HG02870 (cell line): ENCODE results near the gene CCNI2.
A peak's percentile ranks its signal among the peaks of the same experiment; 100 is the strongest.

Source experiments
- ATAC-seq: cut with Tn5 transposase; IDR thresholded peaks from one replicate; pipeline ENCODE4 v1.9.1; 2021; ENCODE audit warnings: mild to moderate bottlenecking, moderate library complexity; ENCODE audit not compliant: unreplicated experiment

The CCNI2 gene

GRCh38 chr5:132749506-132749905 lies 2.3 kb downstream of the CCNI2 start:
- no peak for ATAC-seq

DNA sequence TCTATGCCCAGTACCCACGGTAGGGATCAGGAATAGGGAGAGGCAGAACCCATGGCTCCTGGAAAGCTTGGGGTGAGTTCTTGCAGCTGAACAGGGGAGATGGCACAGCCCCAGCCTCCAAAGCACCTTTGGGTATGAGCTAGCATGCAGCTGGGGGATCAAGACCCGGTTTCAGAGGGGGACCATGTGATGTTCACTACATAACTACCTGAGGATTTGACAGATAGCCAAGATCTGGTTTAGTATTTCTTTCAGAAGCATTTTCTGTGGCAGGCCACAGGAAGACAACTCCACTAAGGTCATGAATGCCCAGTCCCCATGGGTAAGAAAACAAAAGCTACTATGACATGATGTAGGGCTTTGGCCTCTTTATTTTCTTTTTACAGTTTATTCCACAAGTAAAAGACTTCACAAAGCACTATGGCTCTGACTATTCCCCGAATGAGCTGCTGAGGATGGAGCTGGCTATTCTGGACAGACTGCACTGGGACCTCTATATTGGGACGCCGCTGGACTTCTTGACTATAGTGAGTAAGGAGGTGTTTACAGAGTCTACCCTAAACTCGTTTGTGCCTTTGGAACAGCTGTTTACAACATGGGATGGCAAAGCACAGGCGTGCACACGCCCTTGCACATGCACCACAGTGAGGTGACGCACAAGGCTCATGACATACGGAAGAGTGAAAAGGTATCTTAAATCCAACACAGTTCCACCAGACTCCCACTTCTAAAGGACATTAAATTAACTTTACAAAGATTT lies 3.4 kb downstream of the CCNI2 start:
- peak; percentile 42 for ATAC-seq

DNA sequence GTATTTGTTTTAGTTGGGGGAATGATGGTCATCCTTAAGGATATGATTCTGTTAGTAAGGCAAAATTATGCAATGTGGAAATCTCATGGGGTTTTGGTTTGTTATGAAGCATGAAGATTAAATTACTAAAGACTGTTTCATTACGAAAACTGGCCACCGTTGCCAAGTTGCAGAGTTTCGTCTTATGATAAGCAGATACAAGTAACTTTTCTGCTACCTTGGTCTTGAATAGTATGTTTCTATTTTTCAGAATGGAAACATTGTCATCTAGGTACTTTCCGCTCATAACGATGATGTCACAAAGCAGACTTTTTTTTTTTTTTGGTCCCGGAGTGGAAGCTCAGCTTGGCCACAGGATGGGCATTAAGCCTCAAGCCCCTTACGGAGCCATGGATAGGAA lies 4.2 kb downstream of the CCNI2 start:
- peak; percentile 41 for ATAC-seq

- ATAC-seq, result no peak
These were observed 4.8 kb downstream of the CCNI2 start for GRCh38 chr5:132751971-132752580.

- no peak for ATAC-seq
These were observed 5.4 kb downstream of the CCNI2 start for GRCh38 chr5:132752581-132753125.

- no peak for ATAC-seq
These were observed 6.1 kb downstream of the CCNI2 start for GRCh38 chr5:132753135-132753987.

- no peak for ATAC-seq
These were observed 6.9 kb downstream of the CCNI2 start for GRCh38 chr5:132754111-132754510.

GRCh38 chr5:132754947-132755346 lies 7.7 kb downstream of the CCNI2 start:
- ATAC-seq, result no peak

DNA sequence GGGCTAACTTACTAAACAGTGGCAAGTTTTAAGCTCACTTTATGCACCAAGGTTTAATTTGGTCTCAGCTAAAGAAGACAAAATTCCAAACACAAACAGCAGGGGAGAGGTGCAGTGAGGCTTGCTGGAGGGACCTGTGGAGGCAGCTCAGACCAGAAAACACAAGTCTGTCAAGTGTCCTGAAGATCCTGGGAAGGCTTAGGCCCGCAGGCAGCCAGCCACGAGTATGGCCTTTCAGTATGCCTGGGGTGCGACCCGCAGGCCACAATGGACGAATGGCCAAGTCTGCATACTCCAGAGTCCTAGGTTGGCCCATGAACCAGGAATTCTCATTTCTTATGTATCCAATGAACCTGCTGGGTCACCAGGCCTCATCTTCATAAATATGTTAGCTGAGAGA lies 9.3 kb downstream of the CCNI2 start:
- no peak for ATAC-seq

DNA sequence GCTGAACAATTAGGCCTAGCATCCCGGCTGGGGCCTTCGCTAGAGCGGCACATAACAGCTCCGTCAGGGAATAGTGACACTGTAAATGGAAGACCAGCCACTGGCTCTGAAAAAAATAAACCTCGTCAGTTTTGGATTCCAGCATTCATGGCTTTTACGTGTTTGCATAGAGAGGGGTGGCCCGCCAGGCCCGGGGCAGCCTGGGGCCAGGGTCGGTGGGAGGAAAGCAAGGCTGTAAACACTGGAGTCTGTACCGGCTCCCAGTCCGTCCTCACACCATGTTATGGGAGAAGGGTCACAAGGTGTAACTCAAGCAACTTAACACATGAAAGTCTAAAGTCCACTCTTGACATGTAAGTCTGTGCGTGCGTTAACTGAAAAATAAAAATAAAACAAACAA lies 11.2 kb downstream of the CCNI2 start:
- no peak for ATAC-seq

GRCh38 chr5:132759114-132760048 lies 12.2 kb downstream of the CCNI2 start:
- ATAC-seq, result no peak

GRCh38 chr5:132760049-132760420 lies 12.8 kb downstream of the CCNI2 start:
- ATAC-seq, result no peak

DNA sequence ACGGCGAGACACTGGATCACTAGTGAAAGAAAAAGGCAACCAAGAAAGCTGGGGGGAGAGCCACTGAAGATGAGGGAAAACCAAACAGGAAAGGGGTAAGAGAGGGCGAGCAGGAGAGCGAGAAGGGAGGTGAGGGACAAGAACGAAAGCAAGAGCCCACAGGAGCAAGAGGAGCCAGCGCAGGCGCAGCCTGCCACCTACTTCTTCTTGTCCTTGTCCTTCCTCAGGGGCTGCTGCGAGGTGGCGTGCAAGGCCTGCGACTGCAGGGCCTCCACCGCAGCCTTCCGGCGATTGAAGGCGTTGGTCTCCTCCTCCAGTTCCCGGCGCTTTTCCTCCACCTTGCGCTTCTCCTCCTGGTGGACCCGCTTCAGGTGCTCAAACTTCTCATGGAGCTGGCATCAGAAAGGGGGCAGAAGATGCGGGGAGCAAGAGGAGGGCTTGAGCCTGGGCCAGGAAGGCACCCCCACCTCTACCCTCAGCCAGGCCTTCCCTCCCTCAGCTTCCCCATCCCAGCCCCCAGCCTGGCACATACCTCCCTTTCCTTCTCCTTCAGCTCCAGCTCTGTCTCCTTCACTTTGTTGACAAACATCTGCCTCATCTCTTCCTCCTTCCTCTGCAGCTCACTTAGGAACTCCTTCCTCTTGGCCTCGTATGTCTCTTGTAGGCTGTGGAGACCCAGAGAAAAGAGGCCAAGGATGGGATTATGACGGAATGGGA lies 13.5 kb downstream of the CCNI2 start:
- no peak for ATAC-seq

DNA sequence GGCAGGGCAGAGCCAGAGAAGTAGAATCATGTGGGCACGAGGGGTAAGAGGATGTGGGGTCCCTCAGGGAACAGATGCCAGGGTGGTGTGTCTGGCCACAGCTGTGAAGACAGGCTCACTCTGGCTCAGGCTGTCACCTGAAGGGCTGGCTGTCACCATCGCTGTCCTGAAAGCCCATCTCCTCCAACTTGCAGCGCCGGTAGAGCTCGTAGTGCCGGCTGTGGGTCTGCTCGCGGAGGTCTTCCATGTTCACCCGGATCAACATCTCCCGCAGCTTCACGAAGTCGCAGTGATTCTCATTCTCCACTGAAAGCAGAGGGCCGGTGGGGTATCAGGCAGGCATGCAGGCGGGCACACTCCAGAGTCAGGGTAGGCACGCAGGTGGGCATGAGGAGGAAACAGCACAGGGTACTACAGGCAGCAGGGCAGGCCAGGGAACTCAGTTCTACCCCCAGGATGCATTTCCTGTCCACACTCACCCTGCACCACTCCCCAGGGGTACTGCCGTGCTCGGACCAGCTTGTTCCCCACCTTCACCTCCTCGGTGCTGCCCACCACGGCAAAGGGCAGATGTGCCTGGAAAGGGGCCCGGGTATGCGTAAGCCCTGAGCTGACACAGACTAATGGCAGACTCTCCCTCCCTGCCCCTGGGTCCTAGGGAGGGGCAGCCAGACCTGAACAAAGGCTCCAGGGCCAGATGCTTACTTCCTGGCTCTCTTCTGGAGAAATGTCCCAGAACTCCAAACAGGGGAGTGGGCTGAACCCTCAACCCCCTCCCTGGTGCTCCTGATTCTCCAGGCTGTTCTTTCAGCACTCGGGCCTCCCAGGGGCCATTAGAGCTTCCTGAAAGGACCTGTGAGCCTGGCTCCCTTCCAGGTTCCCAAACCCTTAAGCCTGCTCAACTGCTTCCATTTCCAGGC lies 14.4 kb downstream of the CCNI2 start:
- ATAC-seq, result no peak

- ATAC-seq, result no peak
These were observed 15.2 kb downstream of the CCNI2 start for GRCh38 chr5:132762246-132763000.

DNA sequence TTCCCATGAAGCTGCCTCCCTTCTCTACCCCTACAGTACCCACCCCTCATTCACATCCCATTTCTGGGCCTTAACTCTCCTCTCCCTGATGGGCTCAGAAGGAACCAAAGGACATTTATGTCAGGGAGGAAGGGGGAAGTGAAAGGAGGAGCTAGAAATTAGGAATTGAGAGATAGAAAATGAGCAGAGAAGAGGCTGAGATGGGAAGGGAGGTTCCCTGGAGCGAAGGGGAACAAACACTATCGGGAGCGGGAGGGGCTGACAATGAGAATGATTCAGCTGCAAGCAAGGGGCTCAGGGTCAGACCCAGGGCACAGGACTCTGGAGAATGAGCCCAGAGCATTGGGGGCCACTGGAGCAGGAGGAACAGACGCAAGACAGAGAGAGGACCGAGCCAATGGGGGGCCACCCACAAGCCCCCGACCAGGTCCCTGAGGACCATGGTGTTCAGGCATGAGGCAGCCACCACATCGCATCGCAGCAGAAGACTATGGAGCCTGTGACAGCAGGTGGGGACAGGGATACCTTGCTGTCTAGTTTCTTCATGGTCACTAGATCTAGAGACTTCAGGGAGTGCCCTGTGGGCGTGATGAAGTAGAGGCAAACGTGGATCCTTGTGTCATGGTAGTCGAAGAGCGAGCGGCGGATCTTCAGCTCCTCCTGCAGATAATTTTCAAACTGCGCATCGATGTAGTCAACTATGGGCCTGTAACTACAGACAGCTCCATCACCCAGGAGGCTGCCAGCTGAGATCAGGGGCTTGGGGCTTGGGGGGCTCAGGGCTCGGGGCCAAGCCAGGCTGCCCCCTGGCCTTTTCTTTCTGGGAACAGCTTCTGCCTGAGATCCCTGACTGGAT lies 16.2 kb downstream of the CCNI2 start:
- ATAC-seq, result no peak

- ATAC-seq, result no peak
These were observed 16.8 kb downstream of the CCNI2 start for GRCh38 chr5:132764051-132764450.
